HG03342 (cell line): ENCODE results near the gene SERPINB1.

ENCODE experiments used
- ATAC-seq: cut with Tn5 transposase; IDR thresholded peaks from one replicate; pipeline ENCODE4 v1.9.1; 2021; ENCODE audit warnings: mild to moderate bottlenecking, moderate library complexity; ENCODE audit not compliant: unreplicated experiment

The SERPINB1 gene

GRCh38 chr6:2795162-2795561, 46.5 kb downstream of the SERPINB1 start:
- ATAC-seq, result no peak

- ATAC-seq, result no peak
These were observed 47.4 kb downstream of the SERPINB1 start for GRCh38 chr6:2794171-2794730.

GRCh38 chr6:2793534-2794151, 48.0 kb downstream of the SERPINB1 start:
- ATAC-seq, result no peak

GRCh38 chr6:2792330-2793110, 49.1 kb downstream of the SERPINB1 start:
- ATAC-seq, result no peak

- ATAC-seq, result no peak
These were observed 50.2 kb downstream of the SERPINB1 start for GRCh38 chr6:2791450-2791974.

- no peak for ATAC-seq
These were observed 50.8 kb downstream of the SERPINB1 start for GRCh38 chr6:2790588-2791449.

- ATAC-seq, result no peak
These were observed 55.4 kb downstream of the SERPINB1 start for GRCh38 chr6:2786269-2786668.

GRCh38 chr6:2784930-2785329, 56.7 kb downstream of the SERPINB1 start:
- no peak for ATAC-seq

- ATAC-seq, result no peak
These were observed 57.6 kb downstream of the SERPINB1 start for GRCh38 chr6:2784061-2784460.

GRCh38 chr6:2783188-2783963, 58.3 kb downstream of the SERPINB1 start:
- no peak for ATAC-seq

- no peak for ATAC-seq
These were observed 58.9 kb downstream of the SERPINB1 start for GRCh38 chr6:2782825-2783187.

- no peak for ATAC-seq
These were observed 59.3 kb downstream of the SERPINB1 start for GRCh38 chr6:2782356-2782708.
